Measurements from ENCODE around the gene AGAP9. TPM values are rescaled to one million over a fixed set of nuclear protein-coding genes. Genes with fewer than 3 reads are reported as not detected.
"Not testable (repeated sequence)": the region's sequence is repeated elsewhere in the genome, so short reads cannot be mapped to it uniquely, and the experiment has no call there.

Gene AGAP9
- total RNA-seq, 2 experiments from 2014 or later: 5.6 to 6.2 TPM

DNA sequence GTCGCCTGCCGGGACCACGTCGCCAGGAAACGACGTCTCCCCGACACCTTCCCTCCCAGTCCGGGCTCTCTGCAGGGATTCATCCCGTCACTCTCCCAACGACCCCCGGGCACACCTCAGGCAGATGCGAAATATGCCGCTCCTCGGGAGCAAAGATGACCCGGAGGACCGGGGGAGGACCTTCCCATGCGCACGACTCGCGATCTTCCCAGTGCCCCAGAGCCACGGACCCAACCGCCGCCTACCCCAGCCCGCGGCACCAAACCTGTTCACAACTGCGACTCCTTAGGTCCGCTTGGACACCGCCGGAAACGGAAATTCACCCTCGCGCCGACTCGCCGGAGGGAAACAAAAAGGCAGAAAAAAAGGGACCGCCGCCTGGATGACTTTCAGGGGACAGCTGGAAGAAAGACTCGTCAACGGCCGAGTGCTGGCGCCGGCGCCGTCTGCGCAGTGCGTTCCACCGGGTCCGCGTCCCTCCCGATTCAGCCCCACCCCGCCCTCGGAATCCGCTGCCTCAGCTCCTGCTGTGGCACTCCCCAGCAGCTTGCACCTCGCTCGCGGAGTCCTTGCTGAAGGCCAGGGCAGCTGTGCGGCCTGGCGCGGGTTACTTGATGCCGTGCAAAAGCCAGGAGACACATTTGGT is 29.9 kb upstream of the AGAP9 start:
- DNase-seq: peak; percentile 85
- peak overlapping the region; percentile 78 for H3K27ac Mint-ChIP-seq
- H3K27me3 Mint-ChIP-seq; H3K36me3 Mint-ChIP-seq (ENCODE audit: low read depth); CTCF ChIA-PET; POLR2A ChIA-PET; H3K4me1 Mint-ChIP-seq; H3K9me3 Mint-ChIP-seq: not testable (repeated sequence)
- H3K4me3 Mint-ChIP-seq: peak overlapping the region; percentile 89

DNA sequence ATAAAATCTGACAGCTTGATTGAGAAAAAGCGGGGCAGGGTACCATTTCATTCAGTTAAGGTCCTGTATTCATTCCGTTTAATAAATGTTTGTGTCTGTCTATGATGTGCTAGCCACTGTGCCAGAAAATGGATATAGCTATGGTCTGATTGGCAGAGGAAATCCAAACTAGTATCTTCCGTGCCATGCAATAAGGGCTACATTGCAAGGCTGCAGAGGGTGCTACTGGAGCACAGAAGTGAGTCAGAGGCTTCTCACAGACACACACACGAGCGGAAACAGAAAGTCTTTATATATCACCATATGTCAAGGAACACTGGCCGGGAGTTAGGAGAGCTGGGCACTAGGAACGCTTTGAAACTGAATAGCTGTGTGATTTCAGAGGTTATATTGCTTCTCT is 29.3 kb upstream of the AGAP9 start:
- CTCF ChIA-PET; H3K27me3 Mint-ChIP-seq; H3K36me3 Mint-ChIP-seq (ENCODE audit: low read depth); H3K4me1 Mint-ChIP-seq; H3K9me3 Mint-ChIP-seq; POLR2A ChIA-PET: not testable (repeated sequence)
- Mint-ChIP-seq H3K27ac (peak overlapping the region; percentile 78), H3K4me3 (peak overlapping the region; percentile 89)
- DNase-seq: peak; percentile 55

DNA sequence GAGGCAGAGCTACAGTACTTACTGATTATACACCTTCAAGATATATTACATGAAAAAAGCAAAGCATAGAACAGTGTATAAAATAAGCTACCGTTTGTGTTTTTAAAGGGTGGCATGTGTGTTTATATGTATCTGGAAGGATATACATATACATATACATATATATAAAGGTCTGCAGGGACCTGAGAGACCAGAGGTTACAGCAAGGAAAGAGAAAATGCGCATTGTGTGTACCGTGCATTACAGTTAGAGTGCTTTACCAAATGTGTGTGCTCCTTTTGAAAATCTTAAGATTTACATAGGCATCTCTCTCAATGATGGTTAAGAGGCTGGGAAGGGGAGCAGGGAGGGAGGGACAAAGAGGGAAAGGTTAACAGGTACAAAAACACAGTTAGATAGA is 23.8 kb upstream of the AGAP9 start:
- H3K27me3 Mint-ChIP-seq; H3K27ac Mint-ChIP-seq; H3K4me1 Mint-ChIP-seq; H3K36me3 Mint-ChIP-seq (ENCODE audit: low read depth); CTCF ChIA-PET; POLR2A ChIA-PET; DNase-seq; H3K9me3 Mint-ChIP-seq; H3K4me3 Mint-ChIP-seq: not testable (repeated sequence)

DNA sequence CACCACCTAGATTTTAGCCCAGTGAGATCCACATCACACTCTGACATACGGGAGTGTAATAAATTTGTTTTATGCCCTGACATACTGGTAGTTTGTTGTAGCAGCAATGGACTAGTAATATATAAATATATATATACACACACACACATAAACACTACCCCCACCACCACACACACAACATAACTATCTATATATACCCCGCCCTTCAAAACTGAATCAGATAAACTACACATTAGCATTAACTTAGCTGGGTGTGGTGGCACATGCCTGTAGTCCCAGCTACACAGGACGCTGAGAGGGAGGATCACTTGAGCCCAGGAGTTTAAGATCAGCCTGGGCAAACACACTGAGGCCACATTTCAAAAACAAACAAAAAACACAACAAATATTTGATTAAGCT is 13.0 kb upstream of the AGAP9 start:
- not testable (repeated sequence) for H3K36me3 Mint-ChIP-seq (ENCODE audit: low read depth); H3K4me1 Mint-ChIP-seq

DNA sequence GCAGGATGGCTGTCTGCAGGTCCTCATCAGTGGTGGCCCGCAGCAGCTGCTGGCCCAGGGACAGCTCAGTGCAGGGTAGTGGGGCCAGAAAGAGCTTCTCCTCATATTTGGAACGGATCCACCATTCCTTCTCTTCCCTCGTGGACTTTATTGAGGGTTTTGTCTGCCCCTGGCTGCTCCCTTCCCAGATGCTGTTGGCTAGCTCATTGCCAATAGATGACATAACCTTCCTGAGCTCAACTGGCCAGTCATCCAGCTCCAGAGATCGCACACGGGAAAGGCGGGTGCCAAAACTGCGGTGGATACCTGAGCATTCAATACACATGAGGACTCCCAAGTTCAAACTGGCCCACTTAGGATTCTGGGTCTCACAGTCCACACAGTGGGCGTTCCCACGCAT is 21.1 kb downstream of the AGAP9 start:
- H3K4me3 Mint-ChIP-seq, POLR2A ChIA-PET, CTCF ChIA-PET: not testable (repeated sequence)

More for the DNA sequence above, 13.0 kb upstream of the AGAP9 start:
- POLR2A ChIA-PET, CTCF ChIA-PET, H3K27ac Mint-ChIP-seq, H3K27me3 Mint-ChIP-seq, H3K4me3 Mint-ChIP-seq, H3K9me3 Mint-ChIP-seq, DNase-seq: not testable (repeated sequence)

DNA sequence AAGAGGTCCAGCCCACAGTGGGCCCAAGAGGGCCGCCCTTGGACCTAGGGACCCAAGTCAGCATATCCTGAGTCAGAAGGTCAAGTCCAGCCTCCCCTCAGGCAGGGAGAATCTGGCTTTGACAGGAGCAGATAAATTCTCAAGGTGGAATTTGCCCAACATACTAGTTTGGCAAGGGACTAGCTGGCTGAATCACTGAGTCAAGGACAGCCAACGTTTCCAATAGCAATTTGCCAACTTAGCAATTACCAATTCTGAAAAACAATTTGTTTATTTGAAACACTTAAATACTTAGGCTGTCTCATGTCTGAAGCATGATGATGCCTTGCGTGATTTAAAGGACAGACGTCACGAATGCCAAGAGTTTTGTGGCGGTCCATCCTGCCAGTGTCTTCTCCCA is 29.2 kb downstream of the AGAP9 start:
- H3K4me1 Mint-ChIP-seq; POLR2A ChIA-PET; H3K4me3 Mint-ChIP-seq; H3K27ac Mint-ChIP-seq; DNase-seq; H3K36me3 Mint-ChIP-seq (ENCODE audit: low read depth); H3K9me3 Mint-ChIP-seq; H3K27me3 Mint-ChIP-seq; CTCF ChIA-PET: not testable (repeated sequence)

More for the DNA sequence above, 21.1 kb downstream of the AGAP9 start:
- H3K9me3 Mint-ChIP-seq; H3K36me3 Mint-ChIP-seq (ENCODE audit: low read depth); H3K27me3 Mint-ChIP-seq; H3K4me1 Mint-ChIP-seq; DNase-seq; H3K27ac Mint-ChIP-seq: not testable (repeated sequence)

DNA sequence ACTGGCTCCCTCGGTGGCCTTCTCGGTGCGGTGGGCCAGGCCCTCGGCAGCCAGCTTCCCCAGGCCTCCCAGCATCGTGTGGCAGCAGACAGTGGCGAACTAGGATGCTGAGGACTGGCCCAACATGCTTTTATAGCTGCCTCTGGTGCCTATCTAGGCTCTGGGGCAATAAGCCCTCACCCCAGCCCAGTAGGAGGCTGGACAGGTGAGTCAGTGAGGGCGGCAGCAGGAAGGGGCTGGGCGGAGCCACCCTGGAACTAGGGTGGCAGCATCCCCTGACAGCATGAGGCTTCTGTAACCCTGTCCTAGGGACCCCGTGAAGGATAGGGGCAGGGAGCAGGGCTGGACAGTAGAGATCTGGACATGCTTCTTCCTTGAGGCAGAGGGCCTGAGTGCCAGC is 31.8 kb downstream of the AGAP9 start, which contains the start of gene FAM25G:
Gene FAM25G, minus strand, starts transcription at position 101 of the 400 bp plus-strand sequence. Its CDS starts 26 bp downstream, at position 75.
- H3K27me3 Mint-ChIP-seq; POLR2A ChIA-PET; CTCF ChIA-PET; H3K4me3 Mint-ChIP-seq; H3K27ac Mint-ChIP-seq; H3K4me1 Mint-ChIP-seq; H3K9me3 Mint-ChIP-seq; H3K36me3 Mint-ChIP-seq (ENCODE audit: low read depth); DNase-seq: not testable (repeated sequence)

DNA sequence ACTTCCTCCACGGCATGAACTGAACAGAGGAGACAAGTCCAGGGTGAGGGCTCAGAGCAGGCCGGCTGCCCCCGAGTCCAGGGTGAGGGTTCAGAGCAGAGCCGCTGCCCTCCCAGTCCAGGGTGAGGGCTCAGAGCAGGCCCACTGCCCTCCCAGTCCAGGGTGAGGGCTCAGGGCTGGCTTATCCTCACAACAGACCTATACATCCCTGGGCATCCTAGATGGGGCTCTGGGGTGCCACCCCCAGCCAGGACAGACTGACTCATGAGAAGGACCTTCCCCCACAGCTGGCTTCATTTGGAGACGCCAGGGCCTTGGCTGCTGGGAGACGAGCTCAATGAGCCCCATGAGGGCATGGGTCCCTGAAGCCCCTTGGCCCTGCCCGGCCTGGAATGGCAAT is 33.8 kb downstream of the AGAP9 start:
- DNase-seq, CTCF ChIA-PET: not testable (repeated sequence)

DNA sequence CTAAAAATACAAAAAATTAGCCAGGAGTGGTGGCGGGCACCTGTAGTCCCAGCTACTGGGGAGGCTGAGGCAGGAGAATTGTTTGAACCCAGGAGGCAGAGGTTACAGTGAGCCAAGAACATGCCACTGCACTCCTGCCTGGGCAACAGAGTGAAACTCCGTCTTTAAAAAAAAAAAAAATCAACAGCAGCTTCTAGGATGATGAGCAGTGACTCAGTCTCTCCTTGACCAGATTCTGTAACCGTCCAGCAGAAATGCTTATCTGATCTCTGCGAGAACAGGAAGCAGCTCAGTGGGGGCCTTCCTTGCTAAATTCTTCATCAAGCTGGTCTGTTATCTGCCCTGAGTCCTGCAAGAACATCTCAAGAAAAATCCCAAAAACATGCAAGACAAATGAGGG is 37.5 kb downstream of the AGAP9 start:
- H3K4me1 Mint-ChIP-seq; DNase-seq; POLR2A ChIA-PET; H3K36me3 Mint-ChIP-seq (ENCODE audit: low read depth); CTCF ChIA-PET; H3K9me3 Mint-ChIP-seq; H3K27ac Mint-ChIP-seq; H3K4me3 Mint-ChIP-seq; H3K27me3 Mint-ChIP-seq: not testable (repeated sequence)

More for the DNA sequence above, 33.8 kb downstream of the AGAP9 start:
- H3K36me3 Mint-ChIP-seq (ENCODE audit: low read depth); H3K4me1 Mint-ChIP-seq; H3K4me3 Mint-ChIP-seq; POLR2A ChIA-PET; H3K9me3 Mint-ChIP-seq; H3K27me3 Mint-ChIP-seq; H3K27ac Mint-ChIP-seq: not testable (repeated sequence)

DNA sequence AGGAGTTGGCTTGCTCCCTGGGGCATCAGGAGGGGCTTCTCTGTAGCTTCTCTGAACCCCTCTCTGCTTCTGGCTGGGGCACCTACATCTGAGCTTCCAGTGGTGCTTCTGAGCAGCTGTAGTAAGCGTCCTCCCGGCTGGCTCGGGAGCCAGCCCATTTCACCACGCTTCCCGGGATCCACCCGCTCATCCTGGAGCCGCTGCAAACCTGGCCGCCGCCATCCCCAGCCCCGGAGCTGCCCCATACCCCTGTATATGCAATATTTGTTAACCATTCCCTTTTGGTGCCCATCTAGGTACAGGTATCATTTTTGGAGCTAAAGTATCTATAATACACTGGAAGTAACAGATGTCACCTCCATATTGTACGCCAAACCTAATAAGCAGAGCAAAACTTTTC is 38.7 kb downstream of the AGAP9 start:
- CTCF ChIA-PET; POLR2A ChIA-PET; H3K9me3 Mint-ChIP-seq; H3K27me3 Mint-ChIP-seq; H3K36me3 Mint-ChIP-seq (ENCODE audit: low read depth); DNase-seq; H3K4me1 Mint-ChIP-seq; H3K4me3 Mint-ChIP-seq; H3K27ac Mint-ChIP-seq: not testable (repeated sequence)

DNA sequence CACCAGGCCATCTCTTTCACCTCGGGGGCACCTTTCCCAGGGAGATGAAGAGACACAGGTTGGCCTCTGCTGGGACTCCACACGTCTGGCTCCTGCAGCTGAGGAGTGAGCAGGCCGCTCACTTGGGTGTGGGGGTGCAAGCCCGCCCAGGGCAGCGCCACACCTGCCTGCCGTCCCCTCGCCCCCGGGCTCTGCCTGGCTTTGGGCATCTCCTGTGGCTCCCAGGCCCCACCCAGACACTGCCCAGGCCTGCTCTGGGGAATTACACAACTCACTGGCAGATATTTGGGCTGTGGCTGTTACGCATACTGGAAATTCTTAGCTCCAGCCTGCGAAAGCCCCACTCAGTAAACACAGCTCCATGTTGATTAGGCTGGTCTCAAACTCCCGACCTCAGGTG is 39.5 kb downstream of the AGAP9 start, which contains the start of gene ANXA8:
Gene ANXA8, minus strand, starts transcription at position 193 of the 400 bp plus-strand sequence. Its CDS starts 182 bp downstream, at position 11.
- H3K9me3 Mint-ChIP-seq; POLR2A ChIA-PET; H3K27ac Mint-ChIP-seq; H3K27me3 Mint-ChIP-seq; CTCF ChIA-PET; H3K4me1 Mint-ChIP-seq; H3K4me3 Mint-ChIP-seq; H3K36me3 Mint-ChIP-seq (ENCODE audit: low read depth); DNase-seq: not testable (repeated sequence)

DNA sequence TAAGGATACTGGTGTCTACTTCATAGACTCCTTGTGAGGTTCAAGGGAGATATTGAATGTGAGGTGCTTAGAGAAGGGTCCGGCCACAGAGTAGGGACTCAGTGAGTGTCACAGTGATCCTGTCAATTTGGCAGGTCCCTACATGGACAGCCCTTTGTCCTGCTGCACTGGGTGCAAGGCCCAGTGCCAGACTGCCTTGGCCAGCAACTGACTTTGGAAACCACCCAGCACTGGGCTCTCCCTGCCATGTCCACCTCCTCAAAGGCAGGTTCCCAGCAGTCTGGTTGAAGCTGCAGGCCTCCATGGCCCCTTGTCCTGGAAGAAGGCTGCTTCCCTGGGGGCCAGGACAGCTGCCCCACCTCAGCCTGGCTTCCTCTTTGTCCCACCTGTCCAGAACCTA is 41.1 kb downstream of the AGAP9 start:
- H3K27ac Mint-ChIP-seq; CTCF ChIA-PET; POLR2A ChIA-PET; H3K4me3 Mint-ChIP-seq; H3K36me3 Mint-ChIP-seq (ENCODE audit: low read depth); H3K27me3 Mint-ChIP-seq; H3K4me1 Mint-ChIP-seq; DNase-seq; H3K9me3 Mint-ChIP-seq: not testable (repeated sequence)

DNA sequence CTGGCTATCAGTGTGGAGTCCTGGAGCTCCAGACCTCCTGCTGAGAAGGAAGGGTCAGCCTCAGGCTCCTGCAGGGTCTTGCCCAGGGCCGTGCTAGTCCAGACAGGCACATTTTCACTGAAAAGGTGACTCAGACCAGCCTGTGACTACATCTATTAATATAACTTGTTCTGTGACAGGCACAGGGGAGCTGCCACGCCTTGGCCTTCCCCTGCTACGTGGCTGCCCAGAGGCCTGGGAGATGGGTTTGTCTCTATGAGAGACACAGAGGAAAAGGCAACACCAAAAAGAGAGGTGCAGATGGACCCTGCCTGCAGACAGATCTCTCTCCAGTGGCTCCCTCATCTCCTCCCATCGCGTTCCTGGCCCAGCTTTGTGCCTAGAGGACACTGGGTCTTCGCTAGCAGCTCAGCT is 41.7 kb downstream of the AGAP9 start:
- POLR2A ChIA-PET; H3K4me3 Mint-ChIP-seq; H3K27ac Mint-ChIP-seq; H3K9me3 Mint-ChIP-seq; CTCF ChIA-PET; H3K4me1 Mint-ChIP-seq; H3K27me3 Mint-ChIP-seq; H3K36me3 Mint-ChIP-seq (ENCODE audit: low read depth); DNase-seq: not testable (repeated sequence)

DNA sequence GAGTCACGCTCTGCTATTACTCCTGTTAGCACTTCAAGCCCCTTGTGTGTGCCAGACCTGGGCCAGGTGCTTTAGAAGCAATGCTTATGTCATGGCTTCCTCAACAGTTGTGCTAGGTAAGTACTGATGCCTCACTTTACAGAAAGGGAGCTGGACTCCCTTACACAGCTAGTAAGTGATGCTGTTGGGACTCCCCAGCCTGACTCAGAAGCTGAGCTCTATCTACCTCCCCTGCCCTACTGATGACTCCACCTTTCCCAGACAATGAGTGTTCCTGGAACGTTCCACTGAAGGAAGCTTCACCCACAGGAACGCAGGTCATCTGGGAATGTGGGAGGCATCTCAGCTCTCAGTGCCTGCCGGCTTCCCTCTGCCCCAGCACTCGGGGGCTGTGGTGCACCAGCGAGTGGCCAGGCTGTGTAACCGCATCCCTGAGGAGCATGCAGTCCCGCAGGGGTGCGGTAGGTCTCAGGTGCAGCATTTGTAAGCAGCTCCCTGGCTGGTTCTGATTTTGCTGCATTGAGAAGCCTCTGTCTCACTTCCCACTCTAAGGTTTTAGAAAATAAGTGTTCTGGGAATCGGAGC is 42.2 kb downstream of the AGAP9 start:
- CTCF ChIA-PET; H3K4me3 Mint-ChIP-seq; H3K36me3 Mint-ChIP-seq (ENCODE audit: low read depth); H3K27me3 Mint-ChIP-seq; POLR2A ChIA-PET; H3K4me1 Mint-ChIP-seq; H3K27ac Mint-ChIP-seq; H3K9me3 Mint-ChIP-seq; DNase-seq: not testable (repeated sequence)
